ENCODE measurements around the gene IFNGR1.

Gene IFNGR1

GRCh38 chr6:137172734-137173431 lies 46.3 kb downstream of the IFNGR1 start:
- DNase-seq, result no peak

- DNase-seq, result no peak
These were observed 47.1 kb downstream of the IFNGR1 start for GRCh38 chr6:137171824-137172733.

GRCh38 chr6:137171053-137171374 lies 48.2 kb downstream of the IFNGR1 start:
- DNase-seq, result no peak

- no peak for DNase-seq
These were observed 48.7 kb downstream of the IFNGR1 start for GRCh38 chr6:137170266-137171052.

- DNase-seq, result no peak
These were observed 51.3 kb downstream of the IFNGR1 start for GRCh38 chr6:137167702-137168377.

- no peak for DNase-seq
These were observed 52.7 kb downstream of the IFNGR1 start for GRCh38 chr6:137166247-137167098.

- DNase-seq, result no peak
These were observed 53.6 kb downstream of the IFNGR1 start for GRCh38 chr6:137165375-137166246.

- no peak for DNase-seq
These were observed 55.4 kb downstream of the IFNGR1 start for GRCh38 chr6:137163732-137164318.

GRCh38 chr6:137162692-137163306 lies 56.4 kb downstream of the IFNGR1 start:
- no peak for DNase-seq

GRCh38 chr6:137161949-137162348 lies 57.2 kb downstream of the IFNGR1 start:
- DNase-seq, result no peak

GRCh38 chr6:137160763-137161162 lies 58.4 kb downstream of the IFNGR1 start:
- no peak for DNase-seq

GRCh38 chr6:137159912-137160311 lies 59.3 kb downstream of the IFNGR1 start:
- DNase-seq, result no peak

- DNase-seq, result peak; percentile 0
These were observed 61.6 kb downstream of the IFNGR1 start for GRCh38 chr6:137157601-137158000.

GRCh38 chr6:137156650-137157049 lies 62.5 kb downstream of the IFNGR1 start:
- no peak for DNase-seq

GRCh38 chr6:137155830-137156229 lies 63.4 kb downstream of the IFNGR1 start:
- DNase-seq, result no peak

- DNase-seq, result no peak
These were observed 69.1 kb downstream of the IFNGR1 start for GRCh38 chr6:137150072-137150471.

- DNase-seq, result no peak
These were observed 70.2 kb downstream of the IFNGR1 start for GRCh38 chr6:137149035-137149393.

GRCh38 chr6:137148306-137149034 lies 70.7 kb downstream of the IFNGR1 start:
- no peak for DNase-seq
